ENCODE results near the gene IL31RA.

IL31RA gene

DNA sequence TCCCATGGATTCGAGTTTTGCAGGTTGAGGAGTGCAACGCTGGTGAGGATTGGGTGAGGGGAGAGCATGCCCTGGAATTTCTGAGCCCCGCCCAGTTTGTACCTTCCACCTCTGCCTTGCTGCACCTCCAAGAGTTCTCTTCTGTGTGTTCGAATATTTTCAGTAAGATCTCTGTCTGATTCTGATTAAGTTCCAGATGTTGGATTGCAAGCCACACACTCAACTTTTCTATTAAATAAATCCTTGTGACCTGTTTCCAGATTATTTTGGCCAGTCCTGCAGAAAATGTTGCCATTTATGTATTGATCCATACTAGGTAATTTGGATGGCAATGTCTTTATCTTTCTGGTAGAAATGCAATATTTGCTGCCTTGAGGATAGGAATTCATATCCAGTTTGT is 54.1 kb downstream of the IL31RA start:
- TF ChIP-seq, protein P1, sequence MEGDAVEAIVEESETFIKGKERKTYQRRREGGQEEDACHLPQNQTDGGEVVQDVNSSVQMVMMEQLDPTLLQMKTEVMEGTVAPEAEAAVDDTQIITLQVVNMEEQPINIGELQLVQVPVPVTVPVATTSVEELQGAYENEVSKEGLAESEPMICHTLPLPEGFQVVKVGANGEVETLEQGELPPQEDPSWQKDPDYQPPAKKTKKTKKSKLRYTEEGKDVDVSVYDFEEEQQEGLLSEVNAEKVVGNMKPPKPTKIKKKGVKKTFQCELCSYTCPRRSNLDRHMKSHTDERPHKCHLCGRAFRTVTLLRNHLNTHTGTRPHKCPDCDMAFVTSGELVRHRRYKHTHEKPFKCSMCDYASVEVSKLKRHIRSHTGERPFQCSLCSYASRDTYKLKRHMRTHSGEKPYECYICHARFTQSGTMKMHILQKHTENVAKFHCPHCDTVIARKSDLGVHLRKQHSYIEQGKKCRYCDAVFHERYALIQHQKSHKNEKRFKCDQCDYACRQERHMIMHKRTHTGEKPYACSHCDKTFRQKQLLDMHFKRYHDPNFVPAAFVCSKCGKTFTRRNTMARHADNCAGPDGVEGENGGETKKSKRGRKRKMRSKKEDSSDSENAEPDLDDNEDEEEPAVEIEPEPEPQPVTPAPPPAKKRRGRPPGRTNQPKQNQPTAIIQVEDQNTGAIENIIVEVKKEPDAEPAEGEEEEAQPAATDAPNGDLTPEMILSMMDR (IDR thresholded peaks at IDR 0.05), result no peak

GRCh38 chr5:55907927-55908326 is 56.8 kb downstream of the IL31RA start:
- Histone ChIP-seq H3K4me2 (ENCODE audit: low read length) (no peak overlapping the region), H3K27me3 (ENCODE audit: control insufficient read depth, insufficient read depth, low read length) (no peaks in the 10 kb centered on the region), H3K9ac (no peak overlapping the region), H2AFZ (no peak overlapping the region), H3K4me3 (ENCODE audit: low read depth, low read length) (no peak overlapping the region), H3K27ac (no peak overlapping the region), H3K4me1 (no peaks in the 10 kb centered on the region), H3K9me3 (ENCODE audit: control insufficient read depth, low read length) (no peaks in the 10 kb centered on the region), H3K36me3 (ENCODE audit: control insufficient read depth, insufficient read depth, low read length) (no peaks in the 10 kb centered on the region), H3K79me2 (no peaks in the 10 kb centered on the region)
- TF ChIP-seq, protein P1 (IDR thresholded peaks at IDR 0.05), result no peak

More for the DNA sequence above, 54.1 kb downstream of the IL31RA start:
- Histone ChIP-seq H3K27me3 (ENCODE audit: control insufficient read depth, insufficient read depth, low read length) (no peaks in the 10 kb centered on the region), H3K36me3 (ENCODE audit: control insufficient read depth, insufficient read depth, low read length) (no peaks in the 10 kb centered on the region), H3K9ac (no peak overlapping the region), H3K79me2 (no peaks in the 10 kb centered on the region), H3K27ac (no peak overlapping the region), H2AFZ (no peak overlapping the region), H3K9me3 (ENCODE audit: control insufficient read depth, low read length) (no peaks in the 10 kb centered on the region), H3K4me1 (no peaks in the 10 kb centered on the region), H3K4me2 (ENCODE audit: low read length) (no peak overlapping the region), H3K4me3 (ENCODE audit: low read depth, low read length) (no peak overlapping the region)

DNA sequence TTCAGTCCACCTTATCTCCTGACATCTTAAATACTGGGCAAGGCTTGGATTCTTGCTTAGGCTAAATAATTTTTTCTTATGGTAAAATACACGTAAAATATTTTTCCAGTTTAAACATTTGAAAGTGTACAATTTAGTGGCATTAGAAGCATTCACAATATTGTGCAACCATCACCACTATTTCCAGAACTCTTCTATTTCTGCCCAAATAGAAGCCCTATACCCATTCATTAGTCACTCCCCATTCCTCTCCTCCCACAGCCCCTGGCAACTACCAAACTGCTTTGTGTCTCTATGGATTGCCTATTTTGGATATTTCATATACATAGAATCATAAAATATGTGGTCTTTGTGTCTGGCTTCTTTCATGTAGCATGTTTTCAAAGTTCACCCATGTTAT is 57.6 kb downstream of the IL31RA start:
- Histone ChIP-seq H3K36me3 (ENCODE audit: control insufficient read depth, insufficient read depth, low read length) (no peaks in the 10 kb centered on the region), H3K9ac (no peak overlapping the region), H3K4me2 (ENCODE audit: low read length) (no peak overlapping the region), H3K27me3 (ENCODE audit: control insufficient read depth, insufficient read depth, low read length) (no peaks in the 10 kb centered on the region), H3K9me3 (ENCODE audit: control insufficient read depth, low read length) (no peaks in the 10 kb centered on the region), H3K4me1 (no peaks in the 10 kb centered on the region), H2AFZ (no peak overlapping the region), H3K4me3 (ENCODE audit: low read depth, low read length) (no peak overlapping the region), H3K79me2 (no peaks in the 10 kb centered on the region), H3K27ac (no peak overlapping the region)
- TF ChIP-seq, protein P1 (IDR thresholded peaks at IDR 0.05), result no peak

- no peak overlapping the region for H3K9ac ChIP-seq
- no peak overlapping the region for H3K4me2 ChIP-seq (ENCODE audit: low read length)
- no peak overlapping the region for H3K27ac ChIP-seq
- no peaks in the 10 kb centered on the region for H3K9me3 ChIP-seq (ENCODE audit: control insufficient read depth, low read length)
- no peaks in the 10 kb centered on the region for H3K36me3 ChIP-seq (ENCODE audit: control insufficient read depth, insufficient read depth, low read length)
- H3K4me3 ChIP-seq (ENCODE audit: low read depth, low read length), result no peak overlapping the region
- TF ChIP-seq, protein P1 (IDR thresholded peaks at IDR 0.05), result no peak
- H3K4me1 ChIP-seq, result no peaks in the 10 kb centered on the region
- no peaks in the 10 kb centered on the region for H3K27me3 ChIP-seq (ENCODE audit: control insufficient read depth, insufficient read depth, low read length)
- H3K79me2 ChIP-seq, result no peaks in the 10 kb centered on the region
- H2AFZ ChIP-seq, result no peak overlapping the region
Measured at GRCh38 chr5:55911784-55912653, 60.9 kb downstream of the IL31RA start.

All from parathyroid adenoma (tissue), 2 donors.